K562 (cell line): Measurements from ENCODE around the gene HSD11B1L. TPM values are rescaled to one million over a fixed set of nuclear protein-coding genes. Genes with fewer than 3 reads are reported as not detected.

Experiments
- FOS ChIP-seq: IDR thresholded peaks from 3 replicates; pipeline ENCODE4 v1.6.1; 2011; ENCODE audit not compliant: insufficient read length; ENCODE audit errors: extremely low read depth
- GTF3C2 ChIP-seq: IDR thresholded peaks from 3 replicates; pipeline ENCODE4 v1.6.1; 2011; ENCODE audit warnings: borderline replicate concordance, mild to moderate bottlenecking, moderate library complexity; ENCODE audit not compliant: insufficient read length; ENCODE audit errors: extremely low read depth
- KHSRP ChIP-seq: fragments of 450-650 bp; IDR thresholded peaks from 2 replicates; pipeline ENCODE4 v1.6.1; 2017
- MAZ ChIP-seq, 2 experiments: fragments of 450-650 bp in 1 of 2; sonication (generic) in 1 of 2; formaldehyde crosslinking; IDR thresholded peaks in 1 of 2; conservative IDR thresholded peaks in 1 of 2; 2 replicates each; pipeline versions ENCODE4 v1.4.0 to v1.5.0; 2020; ENCODE audit warnings: mild to moderate bottlenecking in 1 of 2, missing genetic modification reagents in 1 of 2
- MYC ChIP-seq, 2 experiments: fragments of 250-450 bp in 1 of 2; sonication (Bioruptor Pico) in 1 of 2; IDR thresholded peaks; 2 replicates each; pipeline versions ENCODE4 v1.5.1 to v1.6.1; 2012 to 2021; ENCODE audit warnings: low read depth in 2 of 2, borderline replicate concordance in 1 of 2, improper control_type of control experiment in 1 of 2, low read length in 1 of 2, mild to moderate bottlenecking in 1 of 2, moderate library complexity in 1 of 2
- PBX2 ChIP-seq, 2 experiments: IDR thresholded peaks in 1 of 2; conservative IDR thresholded peaks in 1 of 2; 2 replicates each; pipeline ENCODE4 v1.6.1; 2016; ENCODE audit warnings: low read depth in 2 of 2, mild to moderate bottlenecking in 1 of 2, missing compliant biosample characterization in 1 of 2, missing genetic modification characterization in 1 of 2, moderate library complexity in 1 of 2
- RBM34 ChIP-seq: fragments of 200-400 bp; formaldehyde crosslinking; IDR thresholded peaks from 2 replicates; pipeline ENCODE4 v1.6.1; 2018; ENCODE audit warnings: low read length, borderline replicate concordance; ENCODE audit not compliant: insufficient read depth
- REST ChIP-seq, 2 experiments: fragments of 450-650 bp; formaldehyde crosslinking in 1 of 2; IDR thresholded peaks; 2 replicates each; pipeline versions ENCODE4 v1.4.0 to v1.6.1; 2014 to 2020; ENCODE audit warnings: mild to moderate bottlenecking in 2 of 2, borderline replicate concordance in 1 of 2, low read depth in 1 of 2
- SAP30 ChIP-seq: fragments of 200-600 bp; sonication (generic); IDR thresholded peaks from 2 replicates; pipeline ENCODE4 v1.6.1; 2012; ENCODE audit warnings: borderline replicate concordance, low read depth, mild to moderate bottlenecking, moderate library complexity, low read length, control low read depth, inconsistent platforms; ENCODE audit not compliant: insufficient read depth, poor library complexity, severe bottlenecking
- ZFX ChIP-seq: sonication (generic); formaldehyde crosslinking; IDR thresholded peaks from 2 replicates; pipeline ENCODE4 v1.8.0; 2022; ENCODE audit warnings: mild to moderate bottlenecking, missing genetic modification reagents, moderate library complexity
- polyA plus RNA-seq, 8 experiments: library from polyadenylated mRNA; depleted of rRNA in 4 of 8; stranded (reverse) in 5 of 8; unstranded in 3 of 8; fragments of >200 nt; fragmentation: Nextera tagmentation in 2 of 8; fragmentation: Illumina TruSeq in 1 of 8; extraction: Ambion mirVana in 2 of 8; extraction: Trizol in 1 of 8; gene quantifications; 2 replicates each; pipeline versions ENCODE4 v1.2.1 to v1.2.3, GENCODE V29; 2011 to 2014; ENCODE audit warnings: inconsistent platforms in 1 of 8, missing spikeins in 1 of 8
- total RNA-seq, 7 experiments: library from RNA; depleted of rRNA in 6 of 7; stranded (reverse); fragments of >200 nt in 6 of 7; fragmentation: Illumina TruSeq in 2 of 7; extraction: Trizol in 2 of 7; gene quantifications; 2 replicates each; pipeline versions ENCODE4 v1.2.1 to v1.2.3, GENCODE V29; 2011 to 2021; ENCODE audit warnings: low replicate concordance in 1 of 7

The HSD11B1L gene
- total and polyA plus RNA-seq, 9 of the 15 experiments (the other 6 are each of a cell fraction or from before 2014, with no cell fraction given) = 0.31 to 7.7 (median 2.3) TPM

GRCh38 chr19:5686647-5687359 is 6.0 kb downstream of the HSD11B1L start (continued):
- TF ChIP-seq REST (IDR thresholded peaks at IDR 0.05; ENCODE audit: borderline replicate concordance) = peak; percentile 26; the same call in 1 of the 2 replicates
- 0 out of 2 replicates have a peak, but pooled peaks have one; percentile 13 for TF ChIP-seq REST (CRISPR knock-in tag; IDR thresholded peaks at IDR 0.05; ENCODE audit: low read depth)
- no peak for TF ChIP-seq FOS
- TF ChIP-seq RBM34 = no peak
- peak in 1 of 2 experiments; percentile 95 for TF ChIP-seq MAZ (CRISPR knock-in tag; conservative IDR thresholded peaks at IDR 0.05 in 1 of 2, IDR thresholded peaks at IDR 0.05 in 1 of 2)
- TF ChIP-seq MYC (IDR thresholded peaks at IDR 0.05; ENCODE audit: low read depth, low read length) = peak; percentile 71
- no peak for TF ChIP-seq MYC (CRISPR knock-in tag; IDR thresholded peaks at IDR 0.05; ENCODE audit: borderline replicate concordance, low read depth)
- TF ChIP-seq SAP30 = peak; percentile 84
- no peak; the same call in 1 of the 2 replicates for TF ChIP-seq ZFX (CRISPR knock-in tag)
- TF ChIP-seq KHSRP = no peak
- 0 out of 2 replicates have a peak, but pooled peaks have one; percentile 19 for TF ChIP-seq PBX2 (CRISPR knock-in tag; IDR thresholded peaks at IDR 0.05; ENCODE audit: low read depth)
- no peak for TF ChIP-seq PBX2 (tag; conservative IDR thresholded peaks at IDR 0.05; ENCODE audit: low read depth)
- TF ChIP-seq GTF3C2 = peak; percentile 59
